ENCODE measurements around the gene CLTA. TPM values are rescaled to one million over a fixed set of nuclear protein-coding genes. Genes with fewer than 3 reads are reported as not detected.
A peak's percentile ranks its signal among the peaks of the same experiment; 100 is the strongest.

Gene CLTA
- total and polyA plus RNA-seq, 9 donors = 170 to 243 (median 216) TPM

GRCh38 chr9:36146651-36147050, 44.1 kb upstream of the CLTA start:
- intact Hi-C loops (cut with DNase I) = no loop called here

GRCh38 chr9:36147441-36148175, 43.1 kb upstream of the CLTA start:
- Histone ChIP-seq H3K4me1 (ENCODE audit: insufficient read depth) (peaks cover 14% of the 10 kb centered on the region), H3K27me3 (no peaks in the 10 kb centered on the region), H3K36me3 (no peaks in the 10 kb centered on the region), H3K9me3 (no peaks in the 10 kb centered on the region), H3K4me3 (no peak overlapping the region), H3K27ac (no peak overlapping the region)
- 93 to 94% (median 94%) methylated on average over 14 of the region's 14 CpGs for WGBS, 3 donors
- no peak for TF ChIP-seq CTCF (IDR thresholded peaks at IDR 0.05)
- no peak for TF ChIP-seq POLR2A (IDR thresholded peaks at IDR 0.05)
- no peak for TF ChIP-seq EP300 (IDR thresholded peaks at IDR 0.05)
- no peak for DNase-seq
- intact Hi-C loops (cut with DNase I) = no loop called here

More at GRCh38 chr9:36146651-36147050, 44.1 kb upstream of the CLTA start:
- DNase-seq = no peak
- 93 to 95% (median 94%) methylated on average over 10 of the region's 10 CpGs for WGBS, 3 donors
- Histone ChIP-seq H3K9me3 (no peaks in the 10 kb centered on the region), H3K27me3 (no peaks in the 10 kb centered on the region), H3K4me3 (no peak overlapping the region), H3K4me1 (ENCODE audit: insufficient read depth) (peaks cover 18% of the 10 kb centered on the region), H3K36me3 (no peaks in the 10 kb centered on the region), H3K27ac (no peak overlapping the region)
- no peak for TF ChIP-seq CTCF (IDR thresholded peaks at IDR 0.05)
- TF ChIP-seq POLR2A (IDR thresholded peaks at IDR 0.05) = no peak
- TF ChIP-seq EP300 (IDR thresholded peaks at IDR 0.05) = no peak

GRCh38 chr9:36148311-36149051, 42.2 kb upstream of the CLTA start:
- TF ChIP-seq CTCF (IDR thresholded peaks at IDR 0.05) = no peak
- intact Hi-C loops (cut with DNase I) = no loop called here
- WGBS, 3 donors = 24 to 27% (median 26%) methylated on average over 14 of the region's 14 CpGs

GRCh38 chr9:36149197-36149596, 41.5 kb upstream of the CLTA start:
- Histone ChIP-seq H3K27me3 (no peaks in the 10 kb centered on the region), H3K27ac (peak overlapping the region in 1 of 2 donors; percentile 59), H3K4me3 (no peak overlapping the region), H3K36me3 (no peaks in the 10 kb centered on the region), H3K9me3 (no peaks in the 10 kb centered on the region), H3K4me1 (ENCODE audit: insufficient read depth) (peaks cover 10% of the 10 kb centered on the region)
- WGBS, 3 donors = 31 to 42% (median 34%) methylated on average over 4 of the region's 4 CpGs
- DNase-seq = peak in 3 of 5 donors; percentile 28 to 43 (median 40)
- intact Hi-C loops (cut with DNase I) = no loop called here
- TF ChIP-seq EP300 (IDR thresholded peaks at IDR 0.05) = no peak
- TF ChIP-seq CTCF (IDR thresholded peaks at IDR 0.05) = no peak
- no peak for TF ChIP-seq POLR2A (IDR thresholded peaks at IDR 0.05)

More at GRCh38 chr9:36148311-36149051, 42.2 kb upstream of the CLTA start:
- no peaks in the 10 kb centered on the region for H3K9me3 ChIP-seq
- H3K36me3 ChIP-seq = no peaks in the 10 kb centered on the region
- peaks cover 10% of the 10 kb centered on the region for H3K4me1 ChIP-seq (ENCODE audit: insufficient read depth)
- DNase-seq = peak; percentile 98 to 99 (median 98)
- no peak overlapping the region for H3K4me3 ChIP-seq
- H3K27me3 ChIP-seq = no peaks in the 10 kb centered on the region
- peak overlapping the region; percentile 41 to 59 for H3K27ac ChIP-seq

Data from ovary (tissue), 9 donors.